Measurements from ENCODE around the gene STAC2. TPM values are rescaled to one million over a fixed set of nuclear protein-coding genes. Genes with fewer than 3 reads are reported as not detected.

The STAC2 gene
- total RNA-seq, 1 donor from 2014 or later, result not detected

DNA sequence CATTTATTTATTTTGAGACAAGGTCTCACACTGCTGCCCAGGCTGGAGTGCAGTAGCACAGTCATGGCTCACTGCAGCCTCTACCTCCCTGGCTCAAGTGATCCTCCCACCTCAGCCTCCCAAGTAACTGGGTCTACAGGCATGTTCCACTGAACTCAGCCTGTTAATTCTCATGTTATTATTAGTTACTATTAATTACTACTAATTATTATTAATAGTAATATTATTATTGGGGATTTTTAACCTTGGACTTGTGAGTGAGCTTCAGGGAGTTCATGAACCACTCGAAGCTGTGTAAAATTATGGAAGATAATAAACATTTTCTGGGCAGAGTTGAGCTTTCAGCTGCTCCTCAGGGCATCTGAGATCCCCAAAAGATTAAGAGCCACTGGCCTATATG, 4.6 kb upstream of the STAC2 start:
- no peak for DNase-seq (ENCODE audit: low read depth)
- TF ChIP-seq, protein P1, sequence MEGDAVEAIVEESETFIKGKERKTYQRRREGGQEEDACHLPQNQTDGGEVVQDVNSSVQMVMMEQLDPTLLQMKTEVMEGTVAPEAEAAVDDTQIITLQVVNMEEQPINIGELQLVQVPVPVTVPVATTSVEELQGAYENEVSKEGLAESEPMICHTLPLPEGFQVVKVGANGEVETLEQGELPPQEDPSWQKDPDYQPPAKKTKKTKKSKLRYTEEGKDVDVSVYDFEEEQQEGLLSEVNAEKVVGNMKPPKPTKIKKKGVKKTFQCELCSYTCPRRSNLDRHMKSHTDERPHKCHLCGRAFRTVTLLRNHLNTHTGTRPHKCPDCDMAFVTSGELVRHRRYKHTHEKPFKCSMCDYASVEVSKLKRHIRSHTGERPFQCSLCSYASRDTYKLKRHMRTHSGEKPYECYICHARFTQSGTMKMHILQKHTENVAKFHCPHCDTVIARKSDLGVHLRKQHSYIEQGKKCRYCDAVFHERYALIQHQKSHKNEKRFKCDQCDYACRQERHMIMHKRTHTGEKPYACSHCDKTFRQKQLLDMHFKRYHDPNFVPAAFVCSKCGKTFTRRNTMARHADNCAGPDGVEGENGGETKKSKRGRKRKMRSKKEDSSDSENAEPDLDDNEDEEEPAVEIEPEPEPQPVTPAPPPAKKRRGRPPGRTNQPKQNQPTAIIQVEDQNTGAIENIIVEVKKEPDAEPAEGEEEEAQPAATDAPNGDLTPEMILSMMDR (IDR thresholded peaks at IDR 0.05; ENCODE audit: insufficient read depth, low read length, poor library complexity, severe bottlenecking), result no peak
- Histone ChIP-seq H3K36me3 (ENCODE audit: control insufficient read depth, insufficient read depth, low read length) (no peaks in the 10 kb centered on the region), H3K4me3 (ENCODE audit: low read depth, low read length) (no peak overlapping the region), H3K27me3 (ENCODE audit: control insufficient read depth, insufficient read depth, low read length) (peaks cover 45% of the 10 kb centered on the region)

DNA sequence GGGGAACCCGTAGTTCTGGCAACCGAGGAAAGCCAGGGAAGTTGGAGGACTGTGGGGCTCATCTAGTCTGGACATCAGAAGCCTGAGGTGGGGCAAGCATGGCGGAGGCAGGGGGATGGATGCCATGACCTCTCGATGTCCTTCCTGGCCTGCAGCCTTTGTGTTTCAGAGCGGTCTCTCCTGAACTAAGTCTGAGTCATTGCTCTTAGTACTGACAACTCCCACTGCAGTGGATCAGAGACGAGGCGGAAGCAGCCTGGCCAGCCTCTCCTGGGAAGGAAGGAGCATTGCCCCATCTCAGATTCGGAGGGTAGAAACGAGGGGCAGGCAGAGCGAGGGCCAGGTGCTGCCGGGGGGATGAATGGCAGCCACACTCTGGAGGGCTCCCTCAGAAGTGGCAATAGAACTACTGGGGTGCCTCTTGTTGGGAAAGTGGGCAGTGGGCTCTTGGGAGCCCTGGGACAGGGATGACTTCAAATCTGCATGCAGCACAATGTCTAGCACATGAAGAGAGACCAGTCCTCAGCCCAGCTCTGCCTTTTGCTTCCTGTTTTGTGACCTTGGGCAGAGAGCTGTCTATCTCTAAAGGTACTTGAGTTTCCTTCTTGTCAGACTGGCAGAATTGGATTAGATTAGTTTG, 3.6 kb upstream of the STAC2 start:
- Histone ChIP-seq H3K36me3 (ENCODE audit: control insufficient read depth, insufficient read depth, low read length) (no peaks in the 10 kb centered on the region), H3K27me3 (ENCODE audit: control insufficient read depth, insufficient read depth, low read length) (peaks cover 55% of the 10 kb centered on the region)
- no peak for DNase-seq (ENCODE audit: low read depth)

DNA sequence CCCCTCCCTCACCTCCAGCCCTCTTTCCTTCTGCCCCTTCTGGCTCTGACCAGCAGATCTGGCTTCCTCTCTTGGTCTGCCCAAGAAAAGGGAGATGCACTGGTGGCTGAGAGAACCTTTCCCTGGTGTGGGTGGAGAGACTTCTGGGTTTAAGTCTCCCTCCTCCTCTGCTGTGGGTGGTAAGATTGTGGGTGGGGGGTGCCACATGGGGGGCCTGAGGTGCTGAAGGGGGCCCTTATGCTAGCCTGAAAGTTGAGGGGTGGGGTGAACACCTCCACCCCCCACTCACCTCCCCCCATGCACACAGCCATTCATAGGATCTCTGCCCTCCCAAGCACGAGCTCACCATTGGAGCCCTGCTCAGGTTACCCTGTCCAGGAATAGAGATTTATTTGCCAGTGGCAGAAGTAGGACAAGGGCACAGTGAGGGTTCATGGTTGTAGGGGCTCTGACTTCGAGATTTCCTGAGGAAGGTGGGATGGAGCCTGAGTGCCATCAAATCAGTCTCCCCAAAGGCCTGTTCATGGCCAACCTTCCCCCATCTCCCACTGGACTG, 1.7 kb upstream of the STAC2 start:
- peaks cover 71% of the 10 kb centered on the region for H3K27me3 ChIP-seq (ENCODE audit: control insufficient read depth, insufficient read depth, low read length)

More for the DNA sequence above, 3.6 kb upstream of the STAC2 start:
- no peak overlapping the region for H3K4me3 ChIP-seq (ENCODE audit: low read depth, low read length)
- TF ChIP-seq, protein P1 (IDR thresholded peaks at IDR 0.05; ENCODE audit: insufficient read depth, low read length, poor library complexity, severe bottlenecking), result no peak

DNA sequence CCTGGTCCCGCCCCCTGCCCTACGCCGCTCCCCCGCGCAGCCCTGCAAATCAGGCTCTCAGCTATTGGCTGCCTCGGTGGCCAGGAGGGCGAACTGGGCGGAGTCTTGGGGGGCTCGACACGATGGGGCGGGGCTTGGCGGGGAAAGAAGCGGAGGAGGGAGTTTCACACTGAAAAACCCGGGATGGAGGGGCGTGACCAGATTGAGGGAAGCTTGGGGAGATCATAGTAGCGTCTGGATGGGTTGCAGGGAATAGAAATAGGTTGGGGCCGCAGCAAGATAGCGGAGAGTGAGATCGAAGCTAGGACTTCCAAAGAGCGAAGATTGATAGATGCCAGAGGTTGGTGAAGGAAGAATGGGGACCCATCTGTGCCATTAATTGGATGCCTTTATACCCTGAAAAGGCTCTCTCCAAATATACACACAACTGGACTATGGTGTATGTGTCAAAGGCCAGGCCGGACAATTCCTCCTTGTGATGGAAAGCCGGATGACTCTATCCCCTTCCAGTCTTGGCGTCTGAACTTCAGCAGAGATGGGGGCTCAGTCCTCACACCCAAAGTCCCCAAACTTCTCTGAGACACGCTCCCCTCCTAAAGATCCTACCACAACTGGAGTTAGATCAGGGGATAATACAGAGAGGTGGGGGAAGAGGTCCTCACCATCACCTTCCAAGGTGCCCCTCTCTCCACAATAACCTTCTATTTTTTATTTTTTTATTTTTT, 376 bp upstream of the STAC2 start:
- TF ChIP-seq, protein P1 (IDR thresholded peaks at IDR 0.05; ENCODE audit: insufficient read depth, low read length, poor library complexity, severe bottlenecking), result no peak
- Histone ChIP-seq H3K4me3 (ENCODE audit: low read depth, low read length) (peak overlapping the region; percentile 9), H3K36me3 (ENCODE audit: control insufficient read depth, insufficient read depth, low read length) (no peaks in the 10 kb centered on the region), H3K27me3 (ENCODE audit: control insufficient read depth, insufficient read depth, low read length) (peaks cover 64% of the 10 kb centered on the region)
- no peak for DNase-seq (ENCODE audit: low read depth)

More for the DNA sequence above, 1.7 kb upstream of the STAC2 start:
- no peak for DNase-seq (ENCODE audit: low read depth)
- Histone ChIP-seq H3K36me3 (ENCODE audit: control insufficient read depth, insufficient read depth, low read length) (no peaks in the 10 kb centered on the region), H3K4me3 (ENCODE audit: low read depth, low read length) (no peak overlapping the region)
- TF ChIP-seq, protein P1 (IDR thresholded peaks at IDR 0.05; ENCODE audit: insufficient read depth, low read length, poor library complexity, severe bottlenecking), result no peak

DNA sequence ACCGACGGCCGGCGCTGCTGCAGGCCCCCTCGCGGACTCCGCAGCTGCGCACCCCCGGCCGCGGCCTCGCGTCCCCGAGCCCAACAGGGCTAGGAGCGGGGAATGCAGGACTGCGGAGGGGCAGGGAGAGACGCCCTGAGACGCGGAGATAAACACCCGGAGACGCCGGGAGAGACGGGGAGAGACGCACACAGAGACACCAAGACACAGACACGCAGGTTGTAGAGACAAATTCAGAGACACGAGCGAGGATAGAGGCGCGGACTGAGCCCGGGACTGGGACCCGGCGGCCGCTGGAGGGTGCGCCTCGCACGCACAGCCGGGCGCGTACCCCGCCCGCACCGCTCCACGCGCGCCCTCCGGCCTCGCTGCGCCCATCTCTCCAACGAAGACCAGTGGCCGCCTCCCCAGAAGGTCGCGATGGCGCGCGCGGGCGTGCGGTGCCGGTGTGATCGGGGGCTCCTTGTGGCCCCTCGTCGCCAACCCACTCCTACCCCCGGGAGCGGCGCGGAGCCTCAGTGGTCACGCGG, 902 bp downstream of the STAC2 start:
- no peak overlapping the region for H3K4me3 ChIP-seq (ENCODE audit: low read depth, low read length)
- TF ChIP-seq, protein P1 (IDR thresholded peaks at IDR 0.05; ENCODE audit: insufficient read depth, low read length, poor library complexity, severe bottlenecking), result no peak
- no peaks in the 10 kb centered on the region for H3K36me3 ChIP-seq (ENCODE audit: control insufficient read depth, insufficient read depth, low read length)
- DNase-seq (ENCODE audit: low read depth), result no peak
- peaks cover 64% of the 10 kb centered on the region for H3K27me3 ChIP-seq (ENCODE audit: control insufficient read depth, insufficient read depth, low read length)
